Epithelial cell of prostate (primary cell): Measurements from ENCODE around the gene C20orf204.
"Not testable (repeated sequence)": the region's sequence is repeated elsewhere in the genome, so short reads cannot be mapped to it uniquely, and the experiment has no call there.

Experiments
- DNase-seq: peaks from one replicate; pipeline ENCODE4 v3.0.0-alpha.2; 2011; ENCODE audit warnings: low read depth, low spot score
- H3K27ac ChIP-seq: fragments of 450-650 bp; 2 replicates; pipeline ENCODE4 v1.5.1; 2017; ENCODE audit warnings: mild to moderate bottlenecking

C20orf204 gene

GRCh38 chr20:64080013-64080812 is 44.2 kb downstream of the C20orf204 start, which contains the start of gene OPRL1:
Gene OPRL1 (plus strand): TSS chr20:64080082. CDS start chr20:64092721, 12,639 bp downstream.
- DNase-seq = no peak

GRCh38 chr20:64080813-64081623 is 45.0 kb downstream of the C20orf204 start:
- no peak overlapping the region for H3K27ac ChIP-seq
- no peak for DNase-seq

More at GRCh38 chr20:64080013-64080812, 44.2 kb downstream of the C20orf204 start, which contains the start of gene OPRL1:
- no peak within 1 kb of the TSS for H3K27ac ChIP-seq

DNA sequence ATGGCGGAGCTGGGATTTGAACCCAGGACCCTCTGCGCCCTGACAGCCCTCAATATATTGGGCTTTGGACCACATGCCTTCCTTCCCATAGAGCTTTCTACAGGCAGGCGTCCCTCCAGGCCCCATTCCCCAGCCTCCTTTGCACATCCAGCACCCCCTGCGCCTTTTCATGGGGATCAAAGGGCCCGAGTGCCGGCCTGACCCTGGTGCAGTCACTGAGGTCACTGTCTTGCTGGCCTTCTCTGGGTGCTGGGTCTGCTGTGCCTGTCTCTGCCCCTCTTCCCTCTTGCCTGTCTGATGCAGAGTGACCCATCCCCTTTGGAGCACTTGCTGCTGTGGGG is 45.6 kb downstream of the C20orf204 start:
- no peak for DNase-seq

GRCh38 chr20:64082126-64082731 is 46.2 kb downstream of the C20orf204 start:
- no peak overlapping the region for H3K27ac ChIP-seq
- no peak for DNase-seq

More for the DNA sequence above, 45.6 kb downstream of the C20orf204 start:
- H3K27ac ChIP-seq = no peak overlapping the region

DNA sequence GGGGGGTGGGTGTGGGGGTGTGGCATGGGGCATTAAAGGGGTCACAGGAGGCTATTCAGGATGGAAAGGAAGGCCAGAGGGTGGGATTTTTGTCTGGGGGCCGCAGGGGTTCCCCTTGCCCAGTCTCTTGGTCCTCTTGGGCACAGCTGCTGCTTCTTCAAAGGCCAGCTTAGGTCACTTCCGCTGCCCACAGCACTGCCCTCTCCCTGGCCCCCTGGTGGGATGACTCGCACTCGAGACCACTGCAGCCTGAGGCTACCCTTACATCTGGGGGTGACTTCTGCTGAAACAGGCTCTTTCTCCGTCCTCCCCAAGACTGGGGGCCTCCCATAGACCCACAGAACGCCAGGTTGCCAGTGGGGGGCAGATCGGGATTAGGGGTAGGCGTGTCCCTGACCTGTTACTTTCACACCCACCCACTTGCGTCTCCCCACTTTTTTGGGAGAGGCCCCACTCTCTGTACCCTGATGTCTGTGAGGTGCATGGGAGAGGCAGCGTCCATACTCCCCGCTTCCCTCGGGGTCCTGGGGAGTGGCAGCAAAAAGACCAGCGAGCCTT is 46.9 kb downstream of the C20orf204 start:
- no peak overlapping the region for H3K27ac ChIP-seq
- no peak for DNase-seq

DNA sequence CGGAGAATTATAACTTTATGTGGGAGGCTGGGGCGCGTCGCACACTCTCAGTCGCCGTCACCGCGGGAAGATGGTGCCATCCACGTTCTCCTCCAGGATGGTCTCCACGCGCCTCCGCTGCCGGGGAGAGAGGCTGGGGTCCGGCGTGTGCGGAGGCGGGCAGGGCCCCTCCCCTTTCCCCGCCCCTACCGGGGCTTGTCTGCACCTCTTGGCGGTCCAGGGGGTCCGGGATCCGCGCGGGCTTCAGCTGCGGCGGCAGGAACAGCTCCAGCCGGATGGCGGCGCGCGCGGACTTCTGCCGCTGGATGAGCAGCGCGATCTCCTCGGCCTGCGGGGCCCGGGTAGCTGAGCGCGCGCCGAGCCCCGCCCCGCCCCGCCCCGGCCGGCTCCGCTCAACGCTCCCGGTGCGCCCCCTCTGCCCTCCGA is 47.4 kb downstream of the C20orf204 start:
- no peak overlapping the region for H3K27ac ChIP-seq
- DNase-seq = peak; percentile 22

- H3K27ac ChIP-seq = no peak within 1 kb of the TSS
- DNase-seq = no peak
Measured at GRCh38 chr20:64083804-64084684, 48.1 kb downstream of the C20orf204 start, which contains the start of gene LKAAEAR1. Gene LKAAEAR1 (minus strand): TSS chr20:64084398. CDS start chr20:64084219, 179 bp downstream.

DNA sequence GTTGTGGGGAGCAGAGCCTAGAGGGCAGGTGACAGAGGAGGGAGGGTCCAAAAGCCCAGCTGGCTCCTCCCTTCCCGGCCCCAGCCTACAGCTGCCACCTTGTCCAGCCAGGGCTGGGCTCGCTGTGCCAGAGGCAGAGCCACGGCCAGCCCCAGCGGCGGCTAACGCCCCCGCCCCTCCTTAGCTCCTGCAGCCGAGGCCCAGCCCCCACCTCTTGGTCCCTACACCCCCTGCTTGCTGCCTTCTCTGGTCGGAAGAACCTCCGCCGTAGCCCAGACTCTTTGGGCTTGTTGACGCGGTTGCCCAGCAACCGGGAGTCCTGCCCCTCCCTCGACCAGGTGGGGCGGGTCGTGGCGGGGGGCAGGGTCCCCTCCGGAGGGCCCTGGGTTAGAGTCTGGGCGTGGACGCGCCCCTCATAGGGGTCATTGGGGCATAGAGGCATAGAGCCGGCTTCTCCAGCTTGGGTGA is 48.7 kb downstream of the C20orf204 start:
- DNase-seq = no peak

DNA sequence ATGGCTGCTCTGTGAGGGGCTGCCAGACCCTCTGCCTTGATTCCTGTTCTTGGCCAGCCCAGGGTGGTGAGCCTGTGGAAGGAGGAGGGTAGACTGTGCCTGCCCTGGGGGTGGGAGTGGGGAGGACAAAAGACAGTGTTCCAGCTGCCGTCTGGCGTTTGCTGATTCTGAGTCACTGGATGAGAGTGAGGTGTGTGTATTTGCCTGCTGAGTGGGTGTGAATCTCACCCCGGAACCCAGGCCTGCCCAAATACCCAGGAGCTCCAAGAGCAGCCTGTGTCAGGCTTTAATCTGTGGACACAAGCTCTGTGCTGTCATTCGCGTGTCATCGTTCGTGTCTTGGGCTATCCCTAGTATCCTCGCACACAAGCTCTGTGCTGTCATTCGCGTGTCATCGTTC is 50.8 kb downstream of the C20orf204 start:
- DNase-seq = peak; percentile 24

More for the DNA sequence above, 48.7 kb downstream of the C20orf204 start:
- no peak overlapping the region for H3K27ac ChIP-seq

DNA sequence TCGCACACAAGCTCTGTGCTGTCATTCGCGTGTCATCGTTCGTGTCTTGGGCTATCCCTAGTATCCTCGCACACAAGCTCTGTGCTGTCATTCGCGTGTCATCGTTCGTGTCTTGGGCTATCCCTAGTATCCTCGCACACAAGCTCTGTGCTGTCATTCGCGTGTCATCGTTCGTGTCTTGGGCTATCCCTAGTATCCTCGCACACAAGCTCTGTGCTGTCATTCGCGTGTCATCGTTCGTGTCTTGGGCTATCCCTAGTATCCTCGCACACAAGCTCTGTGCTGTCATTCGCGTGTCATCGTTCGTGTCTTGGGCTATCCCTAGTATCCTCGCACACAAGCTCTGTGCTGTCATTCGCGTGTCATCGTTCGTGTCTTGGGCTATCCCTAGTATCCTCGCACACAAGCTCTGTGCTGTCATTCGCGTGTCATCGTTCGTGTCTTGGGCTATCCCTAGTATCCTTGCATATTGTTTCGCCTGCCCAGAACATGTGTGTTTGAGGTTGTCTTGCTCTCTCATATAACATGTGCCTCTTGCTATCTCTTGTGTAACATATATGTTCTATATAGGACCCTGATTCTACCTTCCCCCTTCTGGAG is 51.3 kb downstream of the C20orf204 start:
- not testable (repeated sequence) for DNase-seq, H3K27ac ChIP-seq

More for the DNA sequence above, 50.8 kb downstream of the C20orf204 start:
- H3K27ac ChIP-seq = no peak overlapping the region

DNA sequence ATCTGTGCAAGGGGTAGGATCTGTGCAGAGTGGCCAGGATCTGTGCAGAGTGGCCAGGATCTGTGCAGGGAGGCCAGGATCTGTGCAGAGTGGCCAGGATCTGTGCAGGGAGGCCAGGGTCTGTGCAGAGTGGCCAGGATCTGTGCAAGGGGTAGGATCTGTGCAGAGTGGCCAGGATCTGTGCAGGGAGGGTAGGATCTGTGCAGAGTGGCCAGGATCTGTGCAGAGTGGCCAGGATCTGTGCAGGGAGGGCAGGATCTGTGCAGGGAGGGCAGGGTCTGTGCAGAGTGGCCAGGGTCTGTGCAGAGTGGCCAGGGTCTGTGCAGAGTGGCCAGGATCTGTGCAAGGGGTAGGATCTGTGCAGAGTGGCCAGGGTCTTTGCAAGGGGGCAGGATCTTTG is 52.6 kb downstream of the C20orf204 start:
- not testable (repeated sequence) for H3K27ac ChIP-seq, DNase-seq
